ENCODE data around the gene CPM.
"Not testable (repeated sequence)": the region's sequence is repeated elsewhere in the genome, so short reads cannot be mapped to it uniquely, and the experiment has no call there.

The CPM gene

GRCh38 chr12:68803948-68804656 is 128.9 kb downstream of the CPM start:
- no peak for DNase-seq

GRCh38 chr12:68802911-68803651 is 129.9 kb downstream of the CPM start:
- not testable (repeated sequence) for DNase-seq

- DNase-seq, result not testable (repeated sequence)
These were observed 130.6 kb downstream of the CPM start for GRCh38 chr12:68802372-68802745.
